HCT116 (cell line): Measurements from ENCODE around the gene CPSF7. TPM values are rescaled to one million over a fixed set of nuclear protein-coding genes. Genes with fewer than 3 reads are reported as not detected.

ENCODE experiments used
- ATAC-seq: fragments of 200-7000 bp; cut with Tn5 transposase; 2 replicates; pipeline ENCODE4 v1.9.1; 2020; ENCODE audit warnings: mild to moderate bottlenecking, moderate library complexity
- BruUV-seq: library from RNA; stranded (reverse); fragments of 400-500 nt; replicated peaks from 2 replicates; lab custom pipeline; 2021; lab: Mats Ljungman, UMichigan
- CTCF ChIA-PET: fragments of 300-600 bp; sonication (Branson Sonifier 250); formaldehyde crosslinking; loops from one replicate; lab custom pipeline; 2021; ENCODE audit warnings: antibody characterized with exemption; lab: Charles Lee
- POLR2A ChIA-PET: fragments of 300-600, 350-600 bp; sonication (Branson Sonifier 250); formaldehyde crosslinking; loops from one replicate; lab custom pipeline; 2021; ENCODE audit warnings: antibody characterized with exemption; lab: Charles Lee
- RAD21 ChIA-PET, 2 experiments: fragments of 300-600 bp; sonication (Branson Sonifier 250); formaldehyde crosslinking; loops; one replicate each; lab custom pipeline; 2023; ENCODE audit warnings: low total read pairs in 2 of 2; ENCODE audit not compliant: uncharacterized antibody in 2 of 2, unreplicated experiment in 2 of 2, low non-redundant PET in 1 of 2; lab: Charles Lee
- DNase-seq: peaks from one replicate; pipeline ENCODE4 v3.0.0-alpha.2; 2010; ENCODE audit warnings: low read depth, low spot score
- H2AFZ ChIP-seq: fragments of 200-600 bp; shearing (Covaris generic), sonication (generic); 2 replicates; pipeline ENCODE4 v1.6.1; 2017; ENCODE audit warnings: low read depth, mixed run types, mixed read lengths, antibody characterized with exemption, low read length; ENCODE audit not compliant: poor library complexity, severe bottlenecking
- H3K27ac ChIP-seq: 2 replicates; pipeline ENCODE4 v1.5.1; 2012; ENCODE audit warnings: low read depth, low read length
- H3K27me3 ChIP-seq: fragments of 200-600 bp; sonication (generic); 2 replicates; pipeline ENCODE4 v1.6.1; 2016; ENCODE audit warnings: mixed run types, low read length, mixed read lengths; ENCODE audit not compliant: insufficient read depth
- H3K36me3 ChIP-seq, 2 experiments: fragments of 200-500 bp in 1 of 2; fragments of 200-600 bp in 1 of 2; sonication (Bioruptor generic) in 1 of 2; sonication (generic) in 1 of 2; 2 replicates each; pipeline versions ENCODE4 v1.5.1 to v1.6.1; 2014 to 2016; ENCODE audit warnings: low read length in 2 of 2, inconsistent platforms in 1 of 2, mixed read lengths in 1 of 2, mixed run types in 1 of 2; ENCODE audit not compliant: insufficient read depth in 2 of 2, control insufficient read depth in 1 of 2
- H3K4me1 ChIP-seq, 2 experiments: fragments of 200-600 bp in 1 of 2; sonication (generic) in 1 of 2; 2 replicates each; pipeline versions ENCODE4 v1.5.1 to v1.6.1; 2012 to 2017; ENCODE audit warnings: low read length in 2 of 2, inconsistent platforms in 1 of 2, mild to moderate bottlenecking in 1 of 2, mixed read lengths in 1 of 2, mixed run types in 1 of 2, moderate library complexity in 1 of 2; ENCODE audit not compliant: insufficient read depth in 2 of 2, control insufficient read depth in 1 of 2
- H3K4me2 ChIP-seq: fragments of 200-600 bp; sonication (generic); 2 replicates; pipeline ENCODE4 v1.6.1; 2017; ENCODE audit warnings: mixed run types, low read length, mixed read lengths
- H3K4me3 ChIP-seq, 2 experiments: fragments of 200-600 bp in 1 of 2; sonication (generic) in 1 of 2; replicated peaks in 1 of 2; 2 replicates each; pipeline ENCODE4 v1.5.1; 2011 to 2016; ENCODE audit warnings: low read length in 2 of 2, control low read depth in 1 of 2, low read depth in 1 of 2, mild to moderate bottlenecking in 1 of 2, mixed read lengths in 1 of 2, mixed run types in 1 of 2
- H3K79me2 ChIP-seq: fragments of 200-600 bp; sonication (generic); 2 replicates; pipeline ENCODE4 v1.6.1; 2017; ENCODE audit warnings: mild to moderate bottlenecking, mixed run types, low read length, moderate library complexity, mixed read lengths; ENCODE audit not compliant: insufficient read depth
- H3K9ac ChIP-seq: fragments of 200-600 bp; sonication (generic); 2 replicates; pipeline ENCODE4 v1.6.1; 2016; ENCODE audit warnings: low read length, mixed read lengths
- H3K9me2 ChIP-seq: fragments of 200-600 bp; sonication (generic), shearing (Covaris generic); 2 replicates; pipeline ENCODE4 v1.6.1; 2017; ENCODE audit warnings: mixed run types, mild to moderate bottlenecking, moderate library complexity; ENCODE audit not compliant: insufficient read depth
- H3K9me3 ChIP-seq, 2 experiments: fragments of 200-500 bp in 1 of 2; fragments of 200-600 bp in 1 of 2; sonication (Bioruptor generic) in 1 of 2; sonication (generic) in 1 of 2; 2 replicates each; pipeline ENCODE4 v1.6.1; 2014 to 2017; ENCODE audit warnings: low read length in 2 of 2, mixed read lengths in 2 of 2, inconsistent platforms in 1 of 2, low read depth in 1 of 2, mild to moderate bottlenecking in 1 of 2, mixed run types in 1 of 2, moderate library complexity in 1 of 2; ENCODE audit not compliant: control insufficient read depth in 1 of 2, insufficient read depth in 1 of 2
- H4K20me1 ChIP-seq: fragments of 200-600 bp; sonication (generic), shearing (Covaris generic); 2 replicates; pipeline ENCODE4 v1.6.1; 2017; ENCODE audit warnings: mixed run types, mild to moderate bottlenecking, moderate library complexity; ENCODE audit not compliant: insufficient read depth
- CBX3 ChIP-seq: IDR thresholded peaks from 2 replicates; pipeline ENCODE4 v1.6.1; 2012; ENCODE audit warnings: low read depth
- CEBPB ChIP-seq: IDR thresholded peaks from 2 replicates; pipeline ENCODE4 v1.6.1; 2012; ENCODE audit warnings: low read depth
- CTCF ChIP-seq, 3 experiments: fragments of 200-600 bp in 1 of 3; sonication (generic) in 1 of 3; IDR thresholded peaks in 2 of 3; conservative IDR thresholded peaks in 1 of 3; 2 replicates each; pipeline ENCODE4 v1.5.1; 2012 to 2017; ENCODE audit warnings: low read depth in 2 of 3, low read length in 2 of 3, antibody characterized with exemption in 1 of 3, borderline replicate concordance in 1 of 3, control low read depth in 1 of 3, mild to moderate bottlenecking in 1 of 3, mixed read lengths in 1 of 3, mixed run types in 1 of 3, moderate library complexity in 1 of 3; ENCODE audit not compliant: insufficient read depth in 1 of 3
- EGR1 ChIP-seq: IDR thresholded peaks from 2 replicates; pipeline ENCODE4 v1.6.1; 2012; ENCODE audit warnings: low read depth
- FOSL1 ChIP-seq: IDR thresholded peaks from 2 replicates; pipeline ENCODE4 v1.6.1; 2012; ENCODE audit warnings: low read depth
- JUND ChIP-seq: IDR thresholded peaks from 2 replicates; pipeline ENCODE4 v1.6.1; 2012
- POLR2A ChIP-seq: IDR thresholded peaks from 2 replicates; pipeline ENCODE4 v1.7.0; 2011; ENCODE audit warnings: borderline replicate concordance; ENCODE audit not compliant: insufficient read depth, insufficient read length; ENCODE audit errors: extremely low read depth
- POLR2AphosphoS5 ChIP-seq: IDR thresholded peaks from 2 replicates; pipeline ENCODE4 v1.6.1; 2011; ENCODE audit warnings: mild to moderate bottlenecking, low read depth, low read length, moderate library complexity
- RAD21 ChIP-seq: IDR thresholded peaks from 2 replicates; pipeline ENCODE4 v1.6.1; 2012; ENCODE audit warnings: low read depth, mild to moderate bottlenecking
- SP1 ChIP-seq: IDR thresholded peaks from 2 replicates; pipeline ENCODE4 v1.6.1; 2012; ENCODE audit warnings: low read depth
- TCF7L2 ChIP-seq: IDR thresholded peaks from 2 replicates; pipeline ENCODE4 v1.7.0; 2011; ENCODE audit warnings: borderline replicate concordance, inconsistent platforms; ENCODE audit not compliant: insufficient read depth, insufficient read length; ENCODE audit errors: extremely low read depth
- YY1 ChIP-seq: IDR thresholded peaks from 2 replicates; pipeline ENCODE4 v1.6.1; 2011; ENCODE audit warnings: low read length, low read depth, moderate library complexity, mild to moderate bottlenecking; ENCODE audit not compliant: insufficient replicate concordance; ENCODE audit errors: extremely low read depth
- ZBTB33 ChIP-seq: IDR thresholded peaks from 2 replicates; pipeline ENCODE4 v1.6.1; 2011; ENCODE audit warnings: mild to moderate bottlenecking, low read length, moderate library complexity; ENCODE audit not compliant: insufficient replicate concordance; ENCODE audit errors: extremely low read depth
- ZFX ChIP-seq: fragments of 450-650 bp; IDR thresholded peaks from 2 replicates; pipeline ENCODE4 v1.6.1; 2017
- intact Hi-C: fragments of 100-400 bp; cut with micrococcal nuclease; formaldehyde crosslinking; loops from 2 replicates; pipeline ENCODE4 v1.10.0; 2022
- total RNA-seq: library from RNA; stranded (reverse); gene quantifications from one replicate; pipeline ENCODE4 v1.2.1, GENCODE V29; 2021; ENCODE audit not compliant: unreplicated experiment
- TF ChIP-seq, protein P1 (sequence below): IDR thresholded peaks from 2 replicates; pipeline ENCODE4 v1.6.1; 2012
- TF ChIP-seq, protein P2 (sequence below): IDR thresholded peaks from 2 replicates; pipeline ENCODE4 v1.6.1; 2012

The CPSF7 gene
- total RNA-seq, 1 experiment from 2014 or later, result 110 TPM

GRCh38 chr11:61414547-61414946, 15.2 kb downstream of the CPSF7 start:
- intact Hi-C loops, result no loop called here
- ChIA-PET RAD21 (no interaction called here), POLR2A (no interaction called here)
- H3K36me3 ChIP-seq, result peaks cover 72 to 78% of the 10 kb centered on the region in 2 experiments
- H3K27me3 ChIP-seq, result no peaks in the 10 kb centered on the region
- no TSS peak for BruUV-seq
- no peaks in the 10 kb centered on the region for H3K9me2 ChIP-seq
- H3K4me3 ChIP-seq, result no peak overlapping the region
- H3K9me3 ChIP-seq, result no peaks in the 10 kb centered on the region
- H3K79me2 ChIP-seq, result peaks cover 60% of the 10 kb centered on the region
- no peak for DNase-seq
- TF ChIP-seq, protein P1, sequence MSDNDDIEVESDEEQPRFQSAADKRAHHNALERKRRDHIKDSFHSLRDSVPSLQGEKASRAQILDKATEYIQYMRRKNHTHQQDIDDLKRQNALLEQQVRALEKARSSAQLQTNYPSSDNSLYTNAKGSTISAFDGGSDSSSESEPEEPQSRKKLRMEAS, result no peak
- TF ChIP-seq POLR2AphosphoS5, result no peak
- TF ChIP-seq ZFX, result no peak
- no peak for TF ChIP-seq FOSL1
- no peak for TF ChIP-seq CEBPB
- TF ChIP-seq CBX3, result no peak
- TF ChIP-seq, protein P2, sequence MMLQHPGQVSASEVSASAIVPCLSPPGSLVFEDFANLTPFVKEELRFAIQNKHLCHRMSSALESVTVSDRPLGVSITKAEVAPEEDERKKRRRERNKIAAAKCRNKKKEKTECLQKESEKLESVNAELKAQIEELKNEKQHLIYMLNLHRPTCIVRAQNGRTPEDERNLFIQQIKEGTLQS, result no peak
- TF ChIP-seq JUND, result no peak
- TF ChIP-seq, all 23 proteins: peak for 0
- no peak overlapping the region for H3K9ac ChIP-seq
- H3K4me1 ChIP-seq, result no peaks in the 10 kb centered on the region
- no peak overlapping the region for H3K27ac ChIP-seq
- H2AFZ ChIP-seq, result no peak overlapping the region
- ATAC-seq, result no peak
- CTCF ChIA-PET, result no interaction called here
- no peaks in the 10 kb centered on the region for H4K20me1 ChIP-seq
- H3K4me2 ChIP-seq, result no peak overlapping the region

- POLR2A ChIA-PET, result no interaction called here
- TF ChIP-seq, protein P2, result no peak
- no peak for TF ChIP-seq CEBPB
- no peak for TF ChIP-seq RAD21
- TF ChIP-seq POLR2AphosphoS5, result no peak
- TF ChIP-seq CTCF (IDR thresholded peaks at IDR 0.05 in 2 of 3, conservative IDR thresholded peaks at IDR 0.05 in 1 of 3; ENCODE audit: borderline replicate concordance in 1 of 3, insufficient read depth in 1 of 3, low read depth in 2 of 3, low read length in 2 of 3), result no peak
- no peak for TF ChIP-seq POLR2A
- TF ChIP-seq, protein P1, result no peak
- no peak for TF ChIP-seq YY1
- TF ChIP-seq TCF7L2, result no peak
- TF ChIP-seq CBX3, result no peak
- TF ChIP-seq SP1, result no peak
- no peak for TF ChIP-seq ZBTB33
- no peak for TF ChIP-seq EGR1
- no peak for TF ChIP-seq ZFX
Observed at GRCh38 chr11:61413496-61413895, 16.3 kb downstream of the CPSF7 start.

More at GRCh38 chr11:61413496-61413895, 16.3 kb downstream of the CPSF7 start:
- DNase-seq (no peak), ATAC-seq (no peak)
- H3K4me3 ChIP-seq, result no peak overlapping the region
- no peak overlapping the region for H3K9ac ChIP-seq
- no peaks in the 10 kb centered on the region for H3K9me2 ChIP-seq
- no peak overlapping the region for H3K4me2 ChIP-seq
- no peaks in the 10 kb centered on the region for H4K20me1 ChIP-seq
- CTCF ChIA-PET, result no interaction called here
- H3K9me3 ChIP-seq, result no peaks in the 10 kb centered on the region
- intact Hi-C loops, result no loop called here
- no peaks in the 10 kb centered on the region for H3K4me1 ChIP-seq
- no peak overlapping the region for H2AFZ ChIP-seq
- RAD21 ChIA-PET, result no interaction called here
- no TSS peak for BruUV-seq
- peaks cover 52% of the 10 kb centered on the region for H3K79me2 ChIP-seq
- no peak overlapping the region for H3K27ac ChIP-seq
- peaks cover 72 to 77% of the 10 kb centered on the region in 2 experiments for H3K36me3 ChIP-seq
- no peaks in the 10 kb centered on the region for H3K27me3 ChIP-seq
